Activated CD4-positive, alpha-beta T cell treated with anti-CD3 and anti-CD28 coated beads for 1 hour (primary cell): ENCODE data around the gene MRPL36.

Experiments used
- DNase-seq: peaks from one replicate; pipeline ENCODE4 v3.0.0-alpha.2; 2020

MRPL36 gene

GRCh38 chr5:1779782-1780613 is 19.6 kb downstream of the MRPL36 start:
- no peak for DNase-seq

- no peak for DNase-seq
Measured at GRCh38 chr5:1779021-1779680, 20.5 kb downstream of the MRPL36 start.

- DNase-seq = no peak
Measured at GRCh38 chr5:1778138-1779020, 21.3 kb downstream of the MRPL36 start.

GRCh38 chr5:1777281-1778137 is 22.1 kb downstream of the MRPL36 start:
- DNase-seq = no peak

GRCh38 chr5:1776831-1777230 is 22.8 kb downstream of the MRPL36 start:
- no peak for DNase-seq

GRCh38 chr5:1772634-1773033 is 27.0 kb downstream of the MRPL36 start:
- no peak for DNase-seq

- DNase-seq = no peak
Measured at GRCh38 chr5:1771149-1772065, 28.2 kb downstream of the MRPL36 start.

- DNase-seq = no peak
Measured at GRCh38 chr5:1770443-1770802, 29.2 kb downstream of the MRPL36 start.

- DNase-seq = no peak
Measured at GRCh38 chr5:1769752-1770442, 29.7 kb downstream of the MRPL36 start.

GRCh38 chr5:1769017-1769640 is 30.5 kb downstream of the MRPL36 start:
- DNase-seq = no peak

GRCh38 chr5:1768283-1769000 is 31.2 kb downstream of the MRPL36 start:
- DNase-seq = no peak

- no peak for DNase-seq
Measured at GRCh38 chr5:1767524-1768282, 31.9 kb downstream of the MRPL36 start.

- no peak for DNase-seq
Measured at GRCh38 chr5:1765880-1766235, 33.8 kb downstream of the MRPL36 start.

GRCh38 chr5:1765141-1765879 is 34.3 kb downstream of the MRPL36 start:
- no peak for DNase-seq

- no peak for DNase-seq
Measured at GRCh38 chr5:1764606-1764960, 35.1 kb downstream of the MRPL36 start.

- no peak for DNase-seq
Measured at GRCh38 chr5:1763960-1764605, 35.6 kb downstream of the MRPL36 start.

GRCh38 chr5:1763548-1763911 is 36.1 kb downstream of the MRPL36 start:
- DNase-seq = no peak
